ENCODE results near the gene CST11. TPM values are rescaled to one million over a fixed set of nuclear protein-coding genes. Genes with fewer than 3 reads are reported as not detected.

The CST11 gene
- total RNA-seq, 3 donors from 2014 or later: not detected

DNA sequence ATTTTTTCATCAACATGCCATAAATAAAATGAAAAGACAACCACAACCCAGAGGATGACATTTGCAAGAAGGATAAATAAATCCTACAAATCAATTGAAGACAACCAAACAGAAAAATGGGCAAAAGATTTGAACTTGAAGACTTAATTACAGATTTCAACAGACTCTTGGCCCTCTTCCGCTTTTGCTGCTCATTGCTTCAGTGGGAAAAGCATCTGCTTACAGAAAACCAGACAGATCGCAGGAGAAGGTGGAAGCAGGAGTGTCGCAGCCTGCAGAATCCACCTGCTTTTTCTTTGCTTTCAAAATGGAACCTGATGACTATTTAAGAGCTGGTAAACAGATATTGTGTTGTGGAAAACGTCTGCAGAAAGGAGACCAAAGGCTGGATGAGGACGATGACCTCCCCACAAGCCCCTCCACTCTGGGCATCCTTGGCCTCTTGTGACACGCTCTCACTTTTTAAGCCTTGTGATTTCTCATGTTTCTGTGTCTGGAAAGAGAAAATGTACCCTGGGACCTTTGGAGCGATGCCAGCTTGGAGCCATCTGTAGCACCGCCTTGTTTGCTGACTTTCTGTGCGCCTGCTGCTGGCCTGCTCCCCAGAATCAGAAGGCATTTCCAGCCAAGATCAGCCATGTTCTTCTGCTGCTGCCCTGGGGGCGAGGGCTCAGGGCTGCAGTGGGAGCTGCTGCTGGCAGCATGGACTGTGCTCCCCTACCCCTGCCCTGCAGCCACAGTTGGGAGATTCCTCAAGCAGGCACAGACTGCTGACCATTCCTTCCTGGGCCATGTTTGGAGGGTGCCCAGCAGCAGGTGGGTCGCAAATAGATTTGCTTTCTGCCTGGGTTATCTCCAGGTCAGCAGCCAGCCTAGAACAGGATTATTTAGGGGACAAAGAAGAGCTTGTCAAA, 16.8 kb downstream of the CST11 start:
- Histone ChIP-seq H3K4me1 (no peaks in the 10 kb centered on the region), H3K36me3 (no peaks in the 10 kb centered on the region), H3K9me3 (no peaks in the 10 kb centered on the region), H3K27me3 (no peaks in the 10 kb centered on the region), H3K4me3 (no peak overlapping the region), H3K27ac (no peak overlapping the region)
- DNase-seq (ENCODE audit: low spot score in 2 of 2): peak in 1 of 2 donors; percentile 75
- TF ChIP-seq POLR2A (IDR thresholded peaks at IDR 0.05) (no peak), CTCF (IDR thresholded peaks at IDR 0.05) (no peak), POLR2AphosphoS5 (IDR thresholded peaks at IDR 0.05) (no peak)
- intact Hi-C loops (cut with DNase I; ENCODE audit: low total_unique reads): no loop called here

- intact Hi-C loops (cut with DNase I; ENCODE audit: low total_unique reads): no loop called here
- Histone ChIP-seq H3K4me1 (no peaks in the 10 kb centered on the region), H3K9me3 (no peaks in the 10 kb centered on the region), H3K36me3 (no peaks in the 10 kb centered on the region), H3K4me3 (no peak overlapping the region), H3K27me3 (no peaks in the 10 kb centered on the region), H3K27ac (no peak overlapping the region)
- no peak for DNase-seq (ENCODE audit: low spot score in 2 of 2)
- no peak for TF ChIP-seq CTCF (IDR thresholded peaks at IDR 0.05)
- no peak for TF ChIP-seq POLR2AphosphoS5 (IDR thresholded peaks at IDR 0.05)
- no peak for TF ChIP-seq POLR2A (IDR thresholded peaks at IDR 0.05)
Observed at GRCh38 chr20:23434521-23435313, 18.0 kb downstream of the CST11 start.

DNA sequence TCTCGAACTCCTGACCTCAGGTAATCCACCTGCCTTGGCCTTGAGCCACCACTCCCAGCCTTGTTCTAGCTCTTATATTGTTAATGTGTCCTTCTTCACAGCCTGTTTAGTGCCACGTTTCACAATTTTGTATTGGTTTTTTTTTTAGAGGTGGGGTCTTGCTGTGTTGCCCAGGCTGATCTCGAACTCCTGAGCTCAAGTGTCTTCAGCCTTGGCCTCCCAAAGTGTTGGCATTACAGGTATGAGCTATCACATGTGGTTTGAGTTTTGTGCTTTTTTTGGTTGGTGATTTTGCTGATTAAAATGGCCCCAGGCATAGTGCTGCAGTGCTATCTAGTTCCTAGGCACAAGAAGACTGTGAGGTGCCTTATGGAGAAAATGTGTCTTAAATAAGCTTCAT, 19.0 kb downstream of the CST11 start:
- H3K27me3 ChIP-seq: no peaks in the 10 kb centered on the region
- H3K4me3 ChIP-seq: no peak overlapping the region
- no peaks in the 10 kb centered on the region for H3K9me3 ChIP-seq
- no peak overlapping the region for H3K27ac ChIP-seq
- TF ChIP-seq CTCF (IDR thresholded peaks at IDR 0.05) (no peak), POLR2A (IDR thresholded peaks at IDR 0.05) (no peak), POLR2AphosphoS5 (IDR thresholded peaks at IDR 0.05) (no peak)
- DNase-seq (ENCODE audit: low spot score in 2 of 2): no peak
- intact Hi-C loops (cut with DNase I; ENCODE audit: low total_unique reads): no loop called here
- no peaks in the 10 kb centered on the region for H3K4me1 ChIP-seq
- no peaks in the 10 kb centered on the region for H3K36me3 ChIP-seq

DNA sequence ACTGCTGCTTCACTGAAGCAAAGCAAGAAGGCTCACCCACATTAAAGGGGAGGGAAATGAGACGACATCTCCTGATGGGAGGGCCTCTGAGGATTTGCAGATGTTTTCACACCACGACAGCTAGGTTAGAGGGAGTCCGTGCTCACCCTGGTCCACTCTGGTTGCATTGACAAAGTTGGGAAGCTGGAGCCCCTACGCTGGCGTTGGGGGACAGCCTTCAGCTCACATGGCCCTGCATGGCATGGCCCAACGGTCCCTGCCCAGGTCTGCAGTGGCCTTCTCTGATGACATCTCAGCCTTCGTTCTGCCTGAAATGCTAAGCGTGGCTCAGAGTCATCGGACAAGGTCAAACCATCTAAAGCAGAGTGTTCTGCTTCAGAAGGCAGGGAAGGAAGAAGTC, 27.5 kb downstream of the CST11 start:
- intact Hi-C loops (cut with DNase I; ENCODE audit: low total_unique reads): no loop called here
- TF ChIP-seq POLR2AphosphoS5 (IDR thresholded peaks at IDR 0.05) (no peak), POLR2A (IDR thresholded peaks at IDR 0.05) (no peak), CTCF (IDR thresholded peaks at IDR 0.05) (no peak)
- no peaks in the 10 kb centered on the region for H3K4me1 ChIP-seq
- DNase-seq (ENCODE audit: low spot score in 2 of 2): no peak
- no peaks in the 10 kb centered on the region for H3K27me3 ChIP-seq
- no peak overlapping the region for H3K4me3 ChIP-seq
- no peaks in the 10 kb centered on the region for H3K36me3 ChIP-seq
- H3K9me3 ChIP-seq: no peaks in the 10 kb centered on the region
- no peak overlapping the region for H3K27ac ChIP-seq
